HCT116 (cell line): ENCODE measurements around the gene PLPP7. TPM values are rescaled to one million over a fixed set of nuclear protein-coding genes. Genes with fewer than 3 reads are reported as not detected.

ENCODE experiments used
- ATAC-seq: fragments of 200-7000 bp; cut with Tn5 transposase; 2 replicates; pipeline ENCODE4 v1.9.1; 2020; ENCODE audit warnings: mild to moderate bottlenecking, moderate library complexity
- BruUV-seq: library from RNA; stranded (reverse); fragments of 400-500 nt; replicated peaks from 2 replicates; lab custom pipeline; 2021; lab: Mats Ljungman, UMichigan
- CTCF ChIA-PET: fragments of 300-600 bp; sonication (Branson Sonifier 250); formaldehyde crosslinking; loops from one replicate; lab custom pipeline; 2021; ENCODE audit warnings: antibody characterized with exemption; lab: Charles Lee
- POLR2A ChIA-PET: fragments of 300-600, 350-600 bp; sonication (Branson Sonifier 250); formaldehyde crosslinking; loops from one replicate; lab custom pipeline; 2021; ENCODE audit warnings: antibody characterized with exemption; lab: Charles Lee
- RAD21 ChIA-PET, 2 experiments: fragments of 300-600 bp; sonication (Branson Sonifier 250); formaldehyde crosslinking; loops; one replicate each; lab custom pipeline; 2023; ENCODE audit warnings: low total read pairs in 2 of 2; ENCODE audit not compliant: uncharacterized antibody in 2 of 2, unreplicated experiment in 2 of 2, low non-redundant PET in 1 of 2; lab: Charles Lee
- DNase-seq: peaks from one replicate; pipeline ENCODE4 v3.0.0-alpha.2; 2010; ENCODE audit warnings: low read depth, low spot score
- H2AFZ ChIP-seq: fragments of 200-600 bp; shearing (Covaris generic), sonication (generic); 2 replicates; pipeline ENCODE4 v1.6.1; 2017; ENCODE audit warnings: low read depth, mixed run types, mixed read lengths, antibody characterized with exemption, low read length; ENCODE audit not compliant: poor library complexity, severe bottlenecking
- H3K27ac ChIP-seq: 2 replicates; pipeline ENCODE4 v1.5.1; 2012; ENCODE audit warnings: low read depth, low read length
- H3K27me3 ChIP-seq: fragments of 200-600 bp; sonication (generic); 2 replicates; pipeline ENCODE4 v1.6.1; 2016; ENCODE audit warnings: mixed run types, low read length, mixed read lengths; ENCODE audit not compliant: insufficient read depth
- H3K36me3 ChIP-seq, 2 experiments: fragments of 200-500 bp in 1 of 2; fragments of 200-600 bp in 1 of 2; sonication (Bioruptor generic) in 1 of 2; sonication (generic) in 1 of 2; 2 replicates each; pipeline versions ENCODE4 v1.5.1 to v1.6.1; 2014 to 2016; ENCODE audit warnings: low read length in 2 of 2, inconsistent platforms in 1 of 2, mixed read lengths in 1 of 2, mixed run types in 1 of 2; ENCODE audit not compliant: insufficient read depth in 2 of 2, control insufficient read depth in 1 of 2
- H3K4me1 ChIP-seq, 2 experiments: fragments of 200-600 bp in 1 of 2; sonication (generic) in 1 of 2; 2 replicates each; pipeline versions ENCODE4 v1.5.1 to v1.6.1; 2012 to 2017; ENCODE audit warnings: low read length in 2 of 2, inconsistent platforms in 1 of 2, mild to moderate bottlenecking in 1 of 2, mixed read lengths in 1 of 2, mixed run types in 1 of 2, moderate library complexity in 1 of 2; ENCODE audit not compliant: insufficient read depth in 2 of 2, control insufficient read depth in 1 of 2
- H3K4me2 ChIP-seq: fragments of 200-600 bp; sonication (generic); 2 replicates; pipeline ENCODE4 v1.6.1; 2017; ENCODE audit warnings: mixed run types, low read length, mixed read lengths
- H3K4me3 ChIP-seq, 2 experiments: fragments of 200-600 bp in 1 of 2; sonication (generic) in 1 of 2; replicated peaks in 1 of 2; 2 replicates each; pipeline ENCODE4 v1.5.1; 2011 to 2016; ENCODE audit warnings: low read length in 2 of 2, control low read depth in 1 of 2, low read depth in 1 of 2, mild to moderate bottlenecking in 1 of 2, mixed read lengths in 1 of 2, mixed run types in 1 of 2
- H3K79me2 ChIP-seq: fragments of 200-600 bp; sonication (generic); 2 replicates; pipeline ENCODE4 v1.6.1; 2017; ENCODE audit warnings: mild to moderate bottlenecking, mixed run types, low read length, moderate library complexity, mixed read lengths; ENCODE audit not compliant: insufficient read depth
- H3K9ac ChIP-seq: fragments of 200-600 bp; sonication (generic); 2 replicates; pipeline ENCODE4 v1.6.1; 2016; ENCODE audit warnings: low read length, mixed read lengths
- H3K9me2 ChIP-seq: fragments of 200-600 bp; sonication (generic), shearing (Covaris generic); 2 replicates; pipeline ENCODE4 v1.6.1; 2017; ENCODE audit warnings: mixed run types, mild to moderate bottlenecking, moderate library complexity; ENCODE audit not compliant: insufficient read depth
- H3K9me3 ChIP-seq, 2 experiments: fragments of 200-500 bp in 1 of 2; fragments of 200-600 bp in 1 of 2; sonication (Bioruptor generic) in 1 of 2; sonication (generic) in 1 of 2; 2 replicates each; pipeline ENCODE4 v1.6.1; 2014 to 2017; ENCODE audit warnings: low read length in 2 of 2, mixed read lengths in 2 of 2, inconsistent platforms in 1 of 2, low read depth in 1 of 2, mild to moderate bottlenecking in 1 of 2, mixed run types in 1 of 2, moderate library complexity in 1 of 2; ENCODE audit not compliant: control insufficient read depth in 1 of 2, insufficient read depth in 1 of 2
- H4K20me1 ChIP-seq: fragments of 200-600 bp; sonication (generic), shearing (Covaris generic); 2 replicates; pipeline ENCODE4 v1.6.1; 2017; ENCODE audit warnings: mixed run types, mild to moderate bottlenecking, moderate library complexity; ENCODE audit not compliant: insufficient read depth
- ATF3 ChIP-seq: IDR thresholded peaks from 2 replicates; pipeline ENCODE4 v1.6.1; 2012
- CTCF ChIP-seq, 3 experiments: fragments of 200-600 bp in 1 of 3; sonication (generic) in 1 of 3; IDR thresholded peaks in 2 of 3; conservative IDR thresholded peaks in 1 of 3; 2 replicates each; pipeline ENCODE4 v1.5.1; 2012 to 2017; ENCODE audit warnings: low read depth in 2 of 3, low read length in 2 of 3, antibody characterized with exemption in 1 of 3, borderline replicate concordance in 1 of 3, control low read depth in 1 of 3, mild to moderate bottlenecking in 1 of 3, mixed read lengths in 1 of 3, mixed run types in 1 of 3, moderate library complexity in 1 of 3; ENCODE audit not compliant: insufficient read depth in 1 of 3
- EGR1 ChIP-seq: IDR thresholded peaks from 2 replicates; pipeline ENCODE4 v1.6.1; 2012; ENCODE audit warnings: low read depth
- EZH2 ChIP-seq: fragments of 200-600 bp; sonication (generic); IDR thresholded peaks from 2 replicates; pipeline ENCODE4 v1.6.1; 2017; ENCODE audit warnings: antibody characterized with exemption, mixed run types
- EZH2phosphoT487 ChIP-seq: fragments of 200-600 bp; IDR thresholded peaks from 2 replicates; pipeline ENCODE4 v1.6.1; 2018; ENCODE audit warnings: antibody characterized with exemption, borderline replicate concordance
- FOSL1 ChIP-seq: IDR thresholded peaks from 2 replicates; pipeline ENCODE4 v1.6.1; 2012; ENCODE audit warnings: low read depth
- MAX ChIP-seq: IDR thresholded peaks from 2 replicates; pipeline ENCODE4 v1.6.1; 2012
- POLR2A ChIP-seq: IDR thresholded peaks from 2 replicates; pipeline ENCODE4 v1.7.0; 2011; ENCODE audit warnings: borderline replicate concordance; ENCODE audit not compliant: insufficient read depth, insufficient read length; ENCODE audit errors: extremely low read depth
- POLR2AphosphoS5 ChIP-seq: IDR thresholded peaks from 2 replicates; pipeline ENCODE4 v1.6.1; 2011; ENCODE audit warnings: mild to moderate bottlenecking, low read depth, low read length, moderate library complexity
- RAD21 ChIP-seq: IDR thresholded peaks from 2 replicates; pipeline ENCODE4 v1.6.1; 2012; ENCODE audit warnings: low read depth, mild to moderate bottlenecking
- SIN3A ChIP-seq: IDR thresholded peaks from 2 replicates; pipeline ENCODE4 v1.6.1; 2012; ENCODE audit warnings: low read depth
- SRF ChIP-seq: IDR thresholded peaks from 2 replicates; pipeline ENCODE4 v1.6.1; 2012; ENCODE audit warnings: low read depth
- TCF7L2 ChIP-seq: IDR thresholded peaks from 2 replicates; pipeline ENCODE4 v1.7.0; 2011; ENCODE audit warnings: borderline replicate concordance, inconsistent platforms; ENCODE audit not compliant: insufficient read depth, insufficient read length; ENCODE audit errors: extremely low read depth
- YY1 ChIP-seq: IDR thresholded peaks from 2 replicates; pipeline ENCODE4 v1.6.1; 2011; ENCODE audit warnings: low read length, low read depth, moderate library complexity, mild to moderate bottlenecking; ENCODE audit not compliant: insufficient replicate concordance; ENCODE audit errors: extremely low read depth
- ZBTB33 ChIP-seq: IDR thresholded peaks from 2 replicates; pipeline ENCODE4 v1.6.1; 2011; ENCODE audit warnings: mild to moderate bottlenecking, low read length, moderate library complexity; ENCODE audit not compliant: insufficient replicate concordance; ENCODE audit errors: extremely low read depth
- ZFX ChIP-seq: fragments of 450-650 bp; IDR thresholded peaks from 2 replicates; pipeline ENCODE4 v1.6.1; 2017
- ZNF274 ChIP-seq: fragments of 200-500 bp; sonication (Bioruptor generic); IDR thresholded peaks from 2 replicates; pipeline ENCODE4 v1.6.1; 2014; ENCODE audit warnings: mild to moderate bottlenecking, low read depth, low read length, inconsistent platforms
- intact Hi-C: fragments of 100-400 bp; cut with micrococcal nuclease; formaldehyde crosslinking; loops from 2 replicates; pipeline ENCODE4 v1.10.0; 2022
- total RNA-seq: library from RNA; stranded (reverse); gene quantifications from one replicate; pipeline ENCODE4 v1.2.1, GENCODE V29; 2021; ENCODE audit not compliant: unreplicated experiment

Gene PLPP7
- total RNA-seq, 1 experiment from 2014 or later, result 0.37 TPM

- Histone ChIP-seq H3K27me3 (no peaks in the 10 kb centered on the region), H3K27ac (no peak overlapping the region), H2AFZ (no peak overlapping the region), H3K79me2 (no peaks in the 10 kb centered on the region), H3K4me1 (no peaks in the 10 kb centered on the region), H3K36me3 (no peaks in the 10 kb centered on the region), H3K9me3 (no peaks in the 10 kb centered on the region), H4K20me1 (no peaks in the 10 kb centered on the region), H3K4me2 (no peak overlapping the region), H3K9ac (no peak overlapping the region), H3K9me2 (no peaks in the 10 kb centered on the region), H3K4me3 (no peak overlapping the region)
- no peak for ATAC-seq
- no TSS peak for BruUV-seq
- DNase-seq, result no peak
- intact Hi-C loops, result no loop called here
- CTCF ChIA-PET, result no interaction called here
- RAD21 ChIA-PET, result no interaction called here
- TF ChIP-seq EZH2phosphoT487, result no peak
- TF ChIP-seq EGR1, result no peak
- TF ChIP-seq MAX, result no peak
- no peak for TF ChIP-seq ZFX
- TF ChIP-seq EZH2, result no peak
- no peak for TF ChIP-seq RAD21
- POLR2A ChIA-PET, result no interaction called here
These were observed 4.7 kb upstream of the PLPP7 start for GRCh38 chr9:131284856-131285255.

- Histone ChIP-seq H3K4me3 (no peak overlapping the region), H3K9ac (no peak overlapping the region), H3K36me3 (no peaks in the 10 kb centered on the region), H3K9me3 (no peaks in the 10 kb centered on the region), H3K9me2 (no peaks in the 10 kb centered on the region), H3K4me2 (no peak overlapping the region), H3K4me1 (no peaks in the 10 kb centered on the region), H3K27ac (no peak overlapping the region), H3K79me2 (no peaks in the 10 kb centered on the region), H3K27me3 (no peaks in the 10 kb centered on the region), H2AFZ (no peak overlapping the region), H4K20me1 (no peaks in the 10 kb centered on the region)
- ChIA-PET RAD21 (no interaction called here), CTCF (no interaction called here), POLR2A (no interaction called here)
- no peak for DNase-seq
- BruUV-seq, result no TSS peak
- ATAC-seq, result no peak
- intact Hi-C loops, result no loop called here
- TF ChIP-seq FOSL1 (no peak), TCF7L2 (no peak), ZBTB33 (no peak), ZNF274 (no peak), MAX (no peak), EZH2phosphoT487 (no peak), SIN3A (no peak), POLR2A (no peak), RAD21 (no peak), ATF3 (no peak), SRF (no peak), CTCF (IDR thresholded peaks at IDR 0.05 in 2 of 3, conservative IDR thresholded peaks at IDR 0.05 in 1 of 3; ENCODE audit: borderline replicate concordance in 1 of 3, insufficient read depth in 1 of 3, low read depth in 2 of 3, low read length in 2 of 3) (no peak), EGR1 (no peak), POLR2AphosphoS5 (no peak), YY1 (no peak)
These were observed 2.2 kb upstream of the PLPP7 start for GRCh38 chr9:131287359-131287758.
